Amniotic stem cell (primary cell): ENCODE measurements around the gene PUDP.
"Not testable (repeated sequence)": the region's sequence is repeated elsewhere in the genome, so short reads cannot be mapped to it uniquely, and the experiment has no call there.

Source experiments
- DNase-seq: peaks from one replicate; lab custom pipeline; 2025; lab: John Stamatoyannopoulos, UW

Gene PUDP

DNA sequence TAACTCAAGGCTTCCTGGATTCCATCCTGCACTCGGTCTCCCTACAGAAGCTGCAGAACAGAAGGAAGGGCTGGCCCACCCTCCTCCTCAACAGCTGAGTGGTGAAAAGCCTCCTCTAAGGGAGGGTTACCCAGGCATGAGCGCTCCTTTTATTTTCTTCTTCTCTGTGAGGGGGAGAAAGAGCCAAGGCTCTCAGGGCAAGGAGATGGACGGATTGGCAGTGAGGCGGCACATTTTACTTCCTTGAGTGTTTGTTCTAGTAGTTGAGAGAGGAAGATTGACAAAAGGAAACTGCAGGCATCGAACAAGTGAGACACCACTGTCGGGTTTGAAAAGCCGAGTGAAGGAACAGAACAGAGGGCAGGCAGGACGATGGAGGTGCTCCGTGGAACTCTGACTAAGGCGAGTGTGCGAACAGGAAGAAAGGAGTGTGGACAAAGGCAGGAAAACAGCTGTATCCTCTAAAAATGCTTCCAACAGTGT, 38.9 kb downstream of the PUDP start:
- DNase-seq: no peak

DNA sequence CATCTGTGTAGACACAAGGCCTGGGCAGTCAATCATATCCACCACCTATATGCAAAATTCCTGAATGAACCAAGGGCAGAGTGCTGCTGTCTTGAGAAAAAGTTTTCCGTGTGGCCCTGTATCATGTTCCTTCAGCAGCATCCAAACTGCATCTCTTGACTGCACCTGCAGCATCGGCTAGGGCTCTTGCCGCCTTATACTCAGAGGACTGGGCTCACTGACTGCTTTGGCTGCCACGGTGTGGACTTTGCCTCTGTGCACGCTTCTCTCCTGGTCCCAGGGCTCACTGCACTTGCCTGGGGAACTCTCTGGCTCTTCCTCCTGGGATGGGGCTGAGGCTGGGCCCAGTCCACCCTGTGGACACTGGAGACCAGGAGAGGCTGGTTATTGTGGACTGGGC, 39.9 kb downstream of the PUDP start:
- no peak for DNase-seq

DNA sequence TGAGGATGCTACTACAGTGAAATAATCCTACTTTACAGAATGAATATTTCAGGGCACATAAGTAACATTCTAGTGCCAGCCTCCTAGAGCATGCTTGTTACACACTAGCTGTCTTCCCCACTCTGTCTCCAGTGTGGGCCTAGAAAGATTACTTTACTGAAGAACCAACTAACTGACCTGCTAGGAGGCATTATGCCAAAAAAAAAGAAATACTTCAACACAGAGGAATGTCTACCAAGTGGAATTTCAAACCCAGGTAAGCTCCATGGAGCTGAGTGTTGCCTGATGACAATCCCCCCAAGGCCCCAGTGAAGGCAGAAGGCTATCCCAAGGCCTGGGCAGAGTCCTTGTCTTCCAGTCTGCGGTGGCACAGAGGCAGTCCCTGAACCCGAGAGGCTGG, 41.3 kb downstream of the PUDP start:
- DNase-seq: no peak

DNA sequence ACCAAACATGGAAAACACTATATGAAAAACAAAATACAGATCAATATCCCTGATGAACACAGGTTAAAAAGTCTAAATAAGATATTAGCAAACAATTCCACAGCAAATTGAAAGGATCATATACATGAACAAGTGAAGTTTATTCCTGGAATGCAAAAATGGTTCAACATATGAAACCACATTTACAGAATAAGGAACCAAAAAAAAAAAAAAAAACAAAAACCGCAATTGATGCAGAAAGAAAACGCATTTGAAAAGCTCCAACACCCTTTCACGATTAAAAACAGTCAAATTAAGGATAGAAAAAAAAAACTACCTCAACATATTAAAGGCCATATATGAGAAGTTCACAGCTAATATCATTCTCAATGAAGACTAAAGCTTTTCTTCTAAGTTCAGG, 45.8 kb downstream of the PUDP start:
- DNase-seq: no peak

DNA sequence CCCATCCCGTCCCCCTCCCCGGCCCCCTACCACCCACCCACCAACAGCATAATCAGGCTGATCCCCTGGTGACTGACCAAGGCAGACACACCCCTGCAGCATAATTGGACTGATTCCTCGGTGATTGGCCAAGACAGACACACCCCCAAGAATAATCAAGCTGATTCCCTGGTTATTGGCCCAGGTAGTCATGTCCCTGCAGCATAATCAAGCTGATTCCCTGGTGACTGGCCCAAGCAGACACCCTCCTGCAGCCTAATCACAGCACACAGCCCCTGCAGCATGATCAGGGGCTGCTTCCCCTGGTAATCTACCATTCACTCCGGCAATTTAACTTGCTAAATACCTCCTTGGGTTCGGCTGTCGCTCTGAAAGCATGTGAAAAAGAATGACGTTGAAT, 47.9 kb downstream of the PUDP start:
- no peak for DNase-seq

DNA sequence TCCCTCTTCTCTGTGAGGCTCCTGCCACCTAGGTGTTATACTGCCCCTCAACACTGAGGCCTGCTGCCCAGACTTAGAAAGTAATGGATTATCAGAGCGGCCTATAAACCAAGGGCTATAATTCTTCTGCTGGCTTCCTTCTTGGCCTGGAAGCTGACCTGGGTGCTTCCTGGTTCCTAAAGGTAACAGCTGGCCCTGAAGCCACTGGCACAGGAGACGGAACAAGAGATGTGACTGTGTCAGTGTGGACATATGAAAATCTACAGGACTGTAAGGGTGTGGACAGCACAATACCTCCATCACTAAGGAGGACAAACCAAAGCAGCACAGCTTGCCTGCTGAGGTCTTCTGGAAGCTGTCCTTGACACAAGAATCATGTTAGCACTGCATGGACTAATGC, 52.3 kb downstream of the PUDP start:
- not testable (repeated sequence) for DNase-seq

DNA sequence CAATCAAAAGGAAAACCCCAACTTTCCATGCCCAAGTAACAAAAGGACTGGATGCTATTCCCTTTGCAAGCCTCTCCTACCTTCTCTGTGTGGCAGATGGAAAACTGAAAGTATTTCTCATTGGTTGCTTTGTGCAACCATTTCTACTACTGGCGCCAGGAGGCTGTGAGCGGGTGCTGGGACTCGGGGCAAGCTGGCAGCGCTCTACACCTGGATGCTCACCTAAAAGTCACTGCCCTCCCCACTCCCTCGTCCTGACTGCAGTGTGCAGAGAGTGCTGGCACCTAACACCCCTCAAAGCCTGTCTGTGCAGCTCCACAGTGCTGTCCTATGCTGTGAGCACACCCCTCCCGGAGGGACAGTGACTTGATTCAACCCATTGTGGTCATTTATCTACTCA, 54.6 kb downstream of the PUDP start:
- no peak for DNase-seq

DNA sequence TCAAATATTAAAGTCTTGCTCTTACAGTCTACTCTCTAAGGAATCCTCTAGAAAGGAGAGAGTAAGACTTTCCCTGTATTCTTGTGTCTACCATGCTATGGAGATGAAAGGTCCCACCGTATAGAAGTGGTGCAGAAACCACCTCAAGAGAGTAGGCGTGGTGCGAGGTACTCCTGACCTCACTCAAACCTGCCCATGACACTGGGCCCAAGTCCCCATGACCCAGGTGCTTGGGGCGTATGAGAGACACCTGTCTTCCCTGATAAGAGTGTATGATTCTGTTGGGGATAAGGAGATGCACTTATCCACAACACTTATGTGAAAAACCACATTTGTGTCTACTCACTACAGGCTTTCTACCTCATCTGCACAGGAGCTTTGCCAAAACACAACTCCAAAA, 55.4 kb downstream of the PUDP start:
- no peak for DNase-seq

DNA sequence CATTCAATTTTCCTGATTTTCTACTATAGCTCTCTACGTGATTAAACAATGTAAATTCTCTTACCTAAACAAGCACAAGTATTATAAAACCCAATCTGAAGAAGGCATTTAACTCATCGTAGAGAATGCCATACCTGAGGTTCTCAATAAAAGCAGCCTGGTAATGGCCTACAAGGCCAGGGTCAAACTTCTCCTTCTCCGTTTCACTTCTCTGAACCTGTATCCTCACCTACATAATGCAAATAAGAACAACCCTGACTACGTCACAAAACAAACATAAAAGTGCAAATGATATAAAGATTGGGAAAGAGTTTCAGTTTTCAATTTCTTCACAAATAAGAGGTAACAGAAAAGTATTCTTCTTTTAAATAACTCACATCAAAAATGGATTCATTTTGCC, 56.0 kb downstream of the PUDP start:
- DNase-seq: no peak

DNA sequence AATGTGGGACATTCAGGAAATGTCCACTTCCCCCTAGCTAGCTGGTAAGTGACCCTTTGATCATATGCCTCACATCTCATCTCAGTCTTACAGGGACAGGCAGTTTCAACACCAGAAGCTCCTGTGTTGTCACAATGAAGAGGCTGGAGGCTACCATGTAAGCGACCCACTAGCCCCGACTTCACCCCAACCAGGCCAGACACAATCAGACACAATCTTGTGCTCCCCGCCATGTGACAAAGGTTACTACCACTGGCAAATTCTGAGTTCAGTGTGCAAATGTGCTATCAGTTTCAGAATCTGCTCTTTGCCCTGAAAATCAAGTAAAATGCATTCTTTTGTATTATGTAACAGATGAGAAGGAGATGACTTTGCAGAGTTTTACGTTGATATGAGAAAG, 57.3 kb downstream of the PUDP start:
- DNase-seq: no peak

DNA sequence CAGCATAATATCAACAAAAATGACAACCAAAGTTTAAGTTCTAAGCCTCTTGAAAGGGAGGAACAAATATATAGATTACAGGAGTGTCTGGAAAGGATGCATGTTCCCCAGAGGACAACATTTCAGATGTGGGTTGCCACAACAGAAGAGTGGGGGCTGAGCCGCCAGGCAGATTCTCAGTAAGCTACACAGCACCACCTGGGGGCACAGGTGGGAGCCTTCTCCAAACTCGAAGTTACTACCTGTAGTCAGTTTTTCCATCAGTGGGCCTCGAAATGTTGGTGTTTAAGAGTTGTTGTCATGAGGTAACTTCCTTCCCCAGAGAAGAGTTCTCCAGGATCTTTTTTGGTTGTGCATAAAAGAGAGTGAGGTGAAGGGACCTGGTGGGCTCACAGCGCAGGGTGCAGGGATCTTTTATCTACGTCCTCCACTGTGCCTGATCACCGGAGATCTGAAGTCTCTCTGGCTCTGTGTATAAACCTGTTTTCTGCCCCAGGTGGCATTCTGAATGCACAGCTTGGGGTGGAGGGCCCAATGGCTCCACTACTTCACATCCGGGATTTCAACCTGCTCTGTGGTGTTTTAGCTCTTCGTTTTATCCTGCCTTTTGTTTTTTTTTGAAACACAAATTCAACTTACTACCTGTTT, 58.9 kb downstream of the PUDP start:
- DNase-seq: no peak

DNA sequence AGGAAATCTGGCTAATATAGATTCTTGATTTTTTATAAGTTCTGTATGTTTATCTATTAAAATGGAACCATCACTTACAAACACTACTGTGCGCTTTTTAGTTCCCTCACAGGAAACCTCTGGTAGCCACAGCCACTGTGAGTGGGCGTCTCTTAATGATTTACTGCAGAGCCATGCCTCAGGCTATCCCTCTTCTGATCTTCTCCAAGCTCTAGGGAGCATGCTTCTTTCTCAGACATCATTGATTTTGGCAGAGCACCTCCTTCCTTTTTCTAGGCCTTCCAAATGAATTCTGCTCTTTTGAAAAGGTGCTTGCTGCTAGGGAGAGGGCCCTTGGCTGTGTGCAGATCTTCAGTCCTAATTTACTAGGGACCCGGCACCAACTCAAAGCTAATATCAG, 61.6 kb downstream of the PUDP start:
- DNase-seq: no peak

DNA sequence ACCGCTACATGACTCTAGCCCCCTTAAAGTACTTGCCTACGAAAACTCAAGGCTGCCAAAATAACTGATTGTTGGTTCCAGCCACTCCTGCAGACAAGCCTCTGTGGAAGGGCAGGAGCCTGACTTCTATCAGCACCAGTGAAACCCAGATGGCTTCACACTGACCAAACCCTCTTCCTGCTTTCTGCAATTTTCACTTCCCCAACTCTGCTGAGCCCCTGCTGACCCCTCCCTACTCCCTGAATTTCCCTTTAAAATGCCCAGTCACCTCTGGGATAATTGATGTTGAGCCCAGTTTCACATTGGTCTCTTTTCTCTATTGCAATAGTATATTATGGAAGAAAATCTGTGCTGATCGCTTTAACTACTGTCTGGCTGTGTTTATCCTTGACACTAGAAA, 62.1 kb downstream of the PUDP start:
- DNase-seq: no peak

DNA sequence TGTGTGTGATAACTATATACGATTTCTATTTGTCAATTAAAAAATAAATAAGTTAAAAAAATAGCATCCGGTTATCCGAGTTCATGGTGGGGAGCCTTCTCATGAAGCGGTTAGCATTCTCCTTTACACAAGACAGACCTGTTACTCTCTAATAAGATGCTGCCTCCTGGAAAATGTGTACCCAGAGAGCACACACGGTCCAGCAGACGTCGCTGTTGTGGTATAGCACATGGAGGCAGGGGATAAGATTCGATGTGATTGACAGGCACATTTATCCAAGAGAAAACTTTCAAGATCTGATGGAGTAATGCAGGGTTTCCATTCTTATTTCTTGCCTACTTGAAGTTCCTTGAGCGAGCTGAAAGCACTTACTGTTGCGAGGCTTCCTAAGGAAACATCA, 63.1 kb downstream of the PUDP start:
- no peak for DNase-seq

DNA sequence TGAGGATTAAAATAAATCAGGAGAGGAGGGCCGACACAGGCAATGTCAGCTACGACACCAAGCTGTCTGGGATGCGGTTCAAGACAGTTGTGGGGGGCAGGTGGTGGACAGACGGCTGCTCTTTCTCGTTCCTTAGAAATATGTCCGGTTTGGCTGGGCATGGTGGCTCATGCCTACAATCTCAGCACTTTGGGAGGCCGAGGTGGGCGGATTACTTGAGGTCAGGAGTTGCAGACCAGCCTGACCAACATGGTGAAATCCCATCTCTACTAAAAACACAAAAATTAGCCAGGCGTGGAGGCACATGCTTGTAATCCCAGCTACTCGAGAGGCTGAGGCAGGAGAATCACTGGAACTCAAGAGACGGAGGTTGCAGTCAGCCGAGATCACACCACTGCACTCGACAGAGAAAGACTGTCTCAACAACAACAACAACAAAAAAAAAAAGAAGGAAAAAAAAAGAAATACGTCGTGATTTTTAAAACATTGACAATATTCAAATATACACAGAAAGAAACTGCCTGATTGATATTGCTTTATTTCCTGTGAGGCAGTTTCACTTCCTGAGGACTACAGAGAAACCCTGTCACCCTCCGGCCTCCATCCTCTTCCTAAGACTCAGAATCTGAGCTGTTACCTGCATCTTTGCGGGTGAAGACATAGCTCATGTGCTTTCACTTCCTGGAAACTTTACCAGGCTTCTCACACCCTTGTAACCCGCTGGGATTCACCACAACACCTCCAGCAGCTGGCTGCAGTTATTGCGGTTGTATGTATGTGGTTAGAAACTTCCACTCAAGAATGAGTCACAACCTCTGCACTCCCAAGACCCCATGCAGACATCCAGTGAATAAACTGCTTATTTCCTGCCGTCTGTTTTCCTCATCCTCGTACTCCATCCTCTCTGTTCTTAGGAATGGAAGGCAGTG, 64.2 kb downstream of the PUDP start:
- peak; percentile 11 for DNase-seq

DNA sequence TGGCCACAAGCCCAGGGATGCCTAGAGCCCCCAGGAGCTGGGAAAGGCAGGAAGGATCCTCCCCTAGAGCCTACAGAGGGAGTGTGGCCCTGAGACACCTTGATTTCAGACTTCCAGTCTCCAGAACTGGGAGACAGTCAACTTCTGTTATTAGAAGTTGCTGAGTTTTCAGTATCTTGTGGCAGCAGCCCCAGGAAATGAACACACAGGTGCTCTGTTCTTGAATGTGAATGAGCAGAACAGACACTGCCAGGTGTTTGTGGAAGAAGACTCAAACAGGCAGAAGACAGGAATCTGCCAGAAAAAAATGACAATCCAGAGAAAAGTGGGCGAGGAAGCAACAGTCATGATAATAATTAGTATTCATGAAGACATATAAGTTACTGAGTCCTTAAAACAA, 64.9 kb downstream of the PUDP start:
- no peak for DNase-seq

DNA sequence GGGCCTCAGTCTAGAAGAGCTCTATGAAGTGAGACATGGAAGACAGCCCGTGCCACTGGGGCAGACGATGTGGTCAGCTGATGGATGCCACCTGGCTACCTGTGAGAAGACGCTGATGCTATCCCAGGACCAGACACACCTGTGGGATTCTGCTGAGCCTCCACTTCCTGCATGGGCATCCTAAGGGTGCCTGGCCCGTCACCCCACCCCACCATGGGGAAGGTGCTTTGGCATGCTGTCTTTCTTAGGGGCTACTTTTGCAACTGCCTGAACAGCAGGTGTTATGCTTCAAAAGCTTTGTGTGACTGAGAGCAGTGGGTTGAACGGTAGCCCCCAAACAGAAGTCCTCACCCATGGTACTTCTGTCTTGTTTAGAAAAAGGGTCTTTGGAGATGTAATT, 65.4 kb downstream of the PUDP start:
- DNase-seq: no peak

DNA sequence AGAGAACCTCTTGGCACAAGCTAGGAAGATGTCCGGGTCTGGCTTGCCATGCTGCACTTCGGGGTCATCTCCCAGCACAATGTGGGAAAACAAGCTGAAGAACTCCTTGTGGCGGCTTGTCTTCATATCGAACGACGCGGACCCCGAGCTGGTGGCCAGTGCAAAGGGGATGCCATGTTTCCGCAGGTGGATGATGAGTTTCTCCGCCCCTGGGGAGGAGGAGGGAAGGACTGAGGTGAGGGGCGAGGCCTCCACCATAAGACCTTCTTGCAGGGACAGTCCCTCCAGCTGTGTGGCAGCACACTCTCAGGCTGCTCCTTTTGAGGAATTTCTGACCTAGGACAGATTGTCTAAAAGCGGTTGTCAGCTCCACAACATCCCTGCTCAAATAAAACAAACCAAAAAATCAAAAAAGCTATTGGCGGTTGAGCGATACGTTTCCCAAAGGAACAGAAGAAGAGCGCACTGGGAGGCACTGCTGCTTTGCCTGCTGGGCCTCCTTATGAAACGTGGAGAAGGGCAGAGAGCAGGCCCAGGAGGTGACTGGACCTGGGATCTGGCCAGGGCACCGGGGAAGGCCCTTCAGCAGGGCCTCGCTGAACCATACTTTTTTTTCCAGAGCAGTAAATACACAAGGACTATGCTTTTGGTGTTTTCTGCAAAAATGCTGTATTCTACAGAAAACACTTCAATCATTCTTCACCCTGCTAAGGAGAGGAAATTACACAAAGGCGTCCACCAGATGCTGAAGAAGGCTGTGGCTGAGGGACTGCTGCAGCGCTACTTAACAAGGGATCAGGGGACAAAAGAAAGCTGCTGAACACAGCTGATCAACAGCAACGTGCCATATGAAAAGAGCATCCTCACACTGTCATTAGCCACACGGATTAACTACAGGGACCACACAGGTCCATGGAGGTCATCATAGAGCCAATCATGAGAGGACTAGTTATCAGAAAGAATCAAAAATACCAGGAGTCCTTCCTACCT, 70.4 kb downstream of the PUDP start:
- DNase-seq: no peak

DNA sequence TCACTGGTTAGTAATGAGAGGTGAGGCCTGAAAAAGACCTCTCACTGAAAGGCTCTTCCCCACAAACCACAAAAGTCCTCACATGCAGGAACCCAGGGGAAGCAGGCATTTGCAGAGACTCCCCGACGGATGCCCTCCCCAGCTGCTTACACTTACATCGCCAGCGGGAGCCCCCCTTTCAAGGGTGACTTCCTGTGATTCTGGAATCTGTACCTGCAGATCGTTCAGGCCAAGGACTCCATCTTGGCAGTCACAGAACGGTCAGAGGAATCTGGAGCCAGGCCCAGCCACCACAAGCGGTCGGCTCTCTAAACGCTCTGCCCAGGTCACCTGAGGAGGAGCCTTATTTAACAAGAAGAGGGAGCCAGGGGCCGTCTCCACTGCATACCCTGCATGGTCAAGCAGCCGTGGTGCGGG, 71.7 kb downstream of the PUDP start:
- no peak for DNase-seq

DNA sequence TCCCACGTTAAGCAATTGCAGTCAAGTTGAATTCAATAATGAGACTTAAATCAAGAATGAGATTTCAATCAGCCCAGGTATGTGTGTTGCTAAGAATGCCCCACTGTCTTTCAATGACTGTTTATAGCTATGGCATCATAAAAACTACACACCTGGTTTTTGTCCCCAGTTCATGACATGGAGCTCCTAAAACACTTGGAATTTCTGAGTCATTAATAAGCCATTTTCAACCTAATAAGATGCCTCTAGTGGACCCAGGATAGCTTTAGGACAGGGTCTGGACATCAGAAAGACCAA, 73.1 kb downstream of the PUDP start:
- no peak for DNase-seq

DNA sequence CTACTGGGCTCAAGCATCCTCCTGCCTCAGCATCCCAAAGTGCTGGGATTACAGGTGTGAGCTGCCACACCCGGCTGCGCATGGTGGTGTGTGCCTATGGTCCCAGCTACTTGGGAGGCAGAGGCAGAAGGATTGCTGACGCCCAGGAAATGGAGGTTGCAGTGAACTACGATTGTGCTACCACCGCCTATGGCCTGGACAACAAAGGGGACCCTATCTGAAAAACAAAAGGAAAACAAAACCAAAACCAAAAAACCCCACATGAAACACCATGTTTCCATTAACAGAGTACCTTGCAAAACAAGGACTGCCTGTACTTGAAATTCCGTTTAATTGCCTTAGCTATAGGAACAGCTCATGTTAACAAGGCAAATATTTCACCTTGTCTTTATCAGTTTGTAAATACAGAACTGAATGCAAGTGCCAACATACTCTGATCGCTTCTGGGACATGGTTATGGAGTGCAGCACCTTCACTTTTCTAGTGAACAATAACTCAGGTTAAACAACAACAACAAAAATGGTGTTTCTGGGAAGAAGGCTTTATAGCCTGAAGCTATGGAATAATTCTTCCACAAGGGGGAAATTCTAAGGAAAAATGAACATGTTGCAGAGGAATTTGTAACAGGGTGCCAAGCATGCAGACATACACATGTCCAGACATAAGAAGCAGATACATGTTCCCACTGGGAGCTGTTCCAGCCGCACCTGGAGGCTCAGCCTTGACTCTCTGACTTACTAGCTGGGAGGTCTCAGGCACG, 73.6 kb downstream of the PUDP start:
- DNase-seq: no peak

DNA sequence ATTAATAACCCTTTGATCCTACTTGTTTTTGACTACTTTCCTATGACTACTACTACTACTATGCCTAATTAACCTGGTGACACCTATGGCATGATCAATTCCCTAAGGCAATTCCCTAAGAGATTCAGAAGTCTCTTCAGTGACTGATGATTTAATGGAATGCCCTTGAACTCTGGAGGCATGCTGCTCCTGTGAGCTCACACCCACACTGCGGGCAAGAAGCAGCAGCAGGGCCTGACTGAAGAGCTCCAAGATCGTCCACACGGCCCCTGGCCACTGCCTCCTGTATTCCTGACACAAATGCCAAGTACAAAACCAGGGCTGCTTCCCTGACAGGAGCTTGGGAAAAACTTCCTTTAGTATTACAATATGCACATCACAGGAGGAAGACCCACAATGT, 74.6 kb downstream of the PUDP start:
- DNase-seq: no peak
